ENCODE measurements around the gene GRAPL. TPM values are rescaled to one million over a fixed set of nuclear protein-coding genes. Genes with fewer than 3 reads are reported as not detected.
"Not testable (repeated sequence)": the region's sequence is repeated elsewhere in the genome, so short reads cannot be mapped to it uniquely, and the experiment has no call there.

GRAPL gene
- total and polyA plus RNA-seq, 4 experiments from 2014 or later = 1.5 to 74.6 (median 34.1) TPM

DNA sequence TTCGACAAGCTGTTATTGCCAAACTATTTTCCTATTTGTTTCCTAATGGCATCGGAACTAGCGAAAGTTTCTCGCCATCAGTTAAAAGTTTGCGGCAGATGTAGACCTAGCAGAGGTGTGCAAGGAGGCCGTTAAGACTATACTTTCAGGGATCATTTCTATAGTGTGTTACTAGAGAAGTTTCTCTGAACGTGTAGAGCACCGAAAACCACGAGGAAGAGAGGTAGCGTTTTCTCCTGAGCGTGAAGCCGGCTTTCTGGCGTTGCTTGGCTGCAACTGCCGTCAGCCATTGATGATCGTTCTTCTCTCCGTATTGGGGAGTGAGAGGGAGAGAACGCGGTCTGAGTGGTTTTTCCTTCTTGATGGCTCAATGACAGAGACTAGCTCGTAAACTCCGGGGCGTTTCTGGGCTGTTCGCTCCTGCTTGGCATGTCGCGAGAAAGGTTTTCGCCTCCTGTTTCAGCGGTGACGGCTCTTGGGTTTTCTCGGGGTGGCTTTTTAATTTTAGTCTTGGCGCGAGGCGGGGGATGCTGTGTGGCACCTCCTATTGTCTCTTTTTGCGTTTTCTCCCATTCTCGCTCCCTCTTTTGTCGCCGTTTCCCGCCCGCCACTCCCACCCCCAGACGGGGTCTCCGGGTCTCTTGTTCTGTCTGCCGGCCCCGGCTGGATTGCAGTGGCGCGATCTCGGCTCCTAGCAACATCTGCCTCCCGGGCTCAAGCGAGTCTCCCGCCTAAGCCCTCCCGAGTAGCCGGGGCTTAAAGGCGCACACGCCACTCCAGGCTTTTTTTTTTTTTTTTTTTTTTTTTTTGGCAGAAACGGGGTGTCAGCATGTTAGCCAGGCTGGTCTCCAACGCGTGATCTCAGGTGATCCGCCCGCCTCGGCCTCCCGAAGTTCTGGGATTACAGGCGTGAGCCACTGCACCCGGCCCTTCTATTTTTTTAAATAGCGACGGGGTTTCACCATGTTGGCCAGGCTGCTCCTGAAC is 60.8 kb downstream of the GRAPL start:
- DNase-seq = peak in 4 of 5 donors; percentile 96 to 97 (median 97)
- H3K4me3 Mint-ChIP-seq; H3K4me1 Mint-ChIP-seq; H3K9me3 ChIP-seq (ENCODE audit: control insufficient read depth in 1 of 2, low read length in 2 of 2); H3K27me3 Mint-ChIP-seq; H3K36me3 Mint-ChIP-seq; CTCF ChIA-PET (ENCODE audit: partially characterized antibody); POLR2A ChIA-PET (ENCODE audit: partially characterized antibody); H3K27ac ChIP-seq (ENCODE audit: low read depth, low read length); intact Hi-C loops (cut with micrococcal nuclease); H3K36me3 ChIP-seq (ENCODE audit: insufficient read depth, low read length); H3K27me3 ChIP-seq (ENCODE audit: insufficient read depth, low read length); H3K4me3 ChIP-seq (ENCODE audit: low read length in 2 of 2); H3K9me3 Mint-ChIP-seq; H3K27ac Mint-ChIP-seq; H3K4me1 ChIP-seq (ENCODE audit: insufficient read depth, low read length): not testable (repeated sequence)

DNA sequence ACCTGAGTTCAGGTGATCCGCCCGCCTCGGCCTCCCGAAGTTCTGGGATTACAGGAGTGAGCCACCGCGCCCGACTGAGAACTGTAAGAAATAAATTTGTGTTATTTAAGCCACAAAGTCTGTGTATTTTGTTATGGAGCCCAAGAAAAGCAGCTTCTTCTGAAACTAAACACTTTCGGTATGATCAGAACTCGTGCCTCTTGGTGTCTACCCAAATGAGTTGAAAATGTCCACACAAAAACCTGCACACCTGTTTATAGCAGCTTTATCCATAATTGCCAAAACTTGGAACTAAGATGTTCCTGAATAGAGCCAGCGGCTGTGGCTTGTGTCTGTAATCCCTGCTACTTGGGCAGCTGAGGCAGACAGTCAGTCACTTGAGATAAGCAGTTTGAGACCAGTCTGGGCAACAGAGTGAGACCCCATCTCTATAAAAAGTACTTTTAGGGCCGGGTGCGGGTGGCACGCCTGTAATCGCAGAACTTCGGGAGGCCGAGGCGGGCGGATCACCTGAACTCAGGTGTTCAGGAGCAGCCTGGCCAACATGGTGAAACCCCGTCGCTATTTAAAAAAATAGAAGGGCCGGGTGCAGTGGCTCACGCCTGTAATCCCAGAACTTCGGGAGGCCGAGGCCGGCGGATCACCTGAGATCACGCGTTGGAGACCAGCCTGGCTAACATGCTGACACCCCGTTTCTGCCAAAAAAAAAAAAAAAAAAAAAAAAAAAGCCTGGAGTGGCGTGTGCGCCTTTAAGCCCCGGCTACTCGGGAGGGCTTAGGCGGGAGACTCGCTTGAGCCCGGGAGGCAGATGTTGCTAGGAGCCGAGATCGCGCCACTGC is 61.7 kb downstream of the GRAPL start:
- H3K27me3 Mint-ChIP-seq; H3K27me3 ChIP-seq (ENCODE audit: insufficient read depth, low read length); H3K27ac Mint-ChIP-seq; POLR2A ChIA-PET (ENCODE audit: partially characterized antibody); H3K4me3 ChIP-seq (ENCODE audit: low read length in 2 of 2); H3K4me1 ChIP-seq (ENCODE audit: insufficient read depth, low read length); DNase-seq; H3K36me3 ChIP-seq (ENCODE audit: insufficient read depth, low read length); H3K27ac ChIP-seq (ENCODE audit: low read depth, low read length); H3K36me3 Mint-ChIP-seq; intact Hi-C loops (cut with micrococcal nuclease); CTCF ChIA-PET (ENCODE audit: partially characterized antibody); H3K4me3 Mint-ChIP-seq; H3K9me3 Mint-ChIP-seq; H3K4me1 Mint-ChIP-seq; H3K9me3 ChIP-seq (ENCODE audit: control insufficient read depth in 1 of 2, low read length in 2 of 2): not testable (repeated sequence)

DNA sequence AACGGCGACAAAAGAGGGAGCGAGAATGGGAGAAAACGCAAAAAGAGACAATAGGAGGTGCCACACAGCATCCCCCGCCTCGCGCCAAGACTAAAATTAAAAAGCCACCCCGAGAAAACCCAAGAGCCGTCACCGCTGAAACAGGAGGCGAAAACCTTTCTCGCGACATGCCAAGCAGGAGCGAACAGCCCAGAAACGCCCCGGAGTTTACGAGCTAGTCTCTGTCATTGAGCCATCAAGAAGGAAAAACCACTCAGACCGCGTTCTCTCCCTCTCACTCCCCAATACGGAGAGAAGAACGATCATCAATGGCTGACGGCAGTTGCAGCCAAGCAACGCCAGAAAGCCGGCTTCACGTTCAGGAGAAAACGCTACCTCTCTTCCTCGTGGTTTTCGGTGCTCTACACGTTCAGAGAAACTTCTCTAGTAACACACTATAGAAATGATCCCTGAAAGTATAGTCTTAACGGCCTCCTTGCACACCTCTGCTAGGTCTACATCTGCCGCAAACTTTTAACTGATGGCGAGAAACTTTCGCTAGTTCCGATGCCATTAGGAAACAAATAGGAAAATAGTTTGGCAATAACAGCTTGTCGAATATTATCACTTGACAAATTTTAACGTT is 62.5 kb downstream of the GRAPL start:
- intact Hi-C loops (cut with micrococcal nuclease); CTCF ChIA-PET (ENCODE audit: partially characterized antibody): not testable (repeated sequence)

DNA sequence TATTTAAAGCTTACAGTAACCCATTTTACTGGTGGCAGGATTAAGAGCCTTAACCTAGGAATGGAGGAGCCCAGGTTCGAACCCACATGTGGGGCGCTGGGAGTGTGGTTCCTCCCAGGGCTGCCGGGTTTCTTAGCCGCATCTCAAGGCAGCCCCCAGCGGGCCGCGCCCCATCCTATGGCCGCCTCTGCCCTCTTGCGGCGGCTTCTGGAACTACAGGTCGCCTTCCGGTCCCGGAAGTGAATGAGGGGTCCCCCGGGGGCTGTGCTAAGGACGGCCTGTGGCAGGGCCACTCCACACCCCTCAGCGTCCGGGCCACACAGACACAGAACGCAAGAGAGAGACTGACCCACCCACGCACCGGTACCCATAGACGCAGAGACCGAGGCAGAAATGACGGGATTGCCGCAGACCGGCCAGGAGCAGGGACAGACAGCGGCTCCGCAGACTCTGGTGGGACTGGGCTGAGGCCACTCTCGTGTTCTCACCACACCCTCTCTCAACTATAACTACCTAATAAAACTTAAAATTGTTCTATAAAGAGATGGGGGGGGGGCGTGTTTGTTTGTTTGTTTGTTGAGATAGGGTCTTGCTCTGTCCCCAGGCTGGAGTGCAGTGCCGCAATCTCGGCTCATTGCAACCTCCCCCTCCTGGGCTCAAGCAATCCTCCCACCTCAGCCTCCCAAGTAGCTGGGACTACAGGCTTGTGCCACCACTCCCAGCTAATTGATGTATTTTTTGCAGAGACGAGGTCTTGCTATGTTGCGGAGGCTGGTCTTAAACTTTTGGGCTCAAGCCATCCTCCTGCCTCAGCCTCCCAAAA is 69.2 kb downstream of the GRAPL start:
- H3K9me3 ChIP-seq (ENCODE audit: control insufficient read depth in 1 of 2, low read length in 2 of 2); POLR2A ChIA-PET (ENCODE audit: partially characterized antibody); H3K36me3 Mint-ChIP-seq; CTCF ChIA-PET (ENCODE audit: partially characterized antibody); H3K4me3 Mint-ChIP-seq; H3K27ac ChIP-seq (ENCODE audit: low read depth, low read length); intact Hi-C loops (cut with micrococcal nuclease); H3K27ac Mint-ChIP-seq; H3K27me3 Mint-ChIP-seq; H3K9me3 Mint-ChIP-seq; H3K4me1 ChIP-seq (ENCODE audit: insufficient read depth, low read length); H3K4me1 Mint-ChIP-seq; H3K36me3 ChIP-seq (ENCODE audit: insufficient read depth, low read length); H3K4me3 ChIP-seq (ENCODE audit: low read length in 2 of 2); H3K27me3 ChIP-seq (ENCODE audit: insufficient read depth, low read length): not testable (repeated sequence)
- DNase-seq = peak; percentile 0 to 59 (median 36)

More for the DNA sequence above, 62.5 kb downstream of the GRAPL start:
- POLR2A ChIA-PET (ENCODE audit: partially characterized antibody); H3K27ac ChIP-seq (ENCODE audit: low read depth, low read length); H3K9me3 ChIP-seq (ENCODE audit: control insufficient read depth in 1 of 2, low read length in 2 of 2); H3K27me3 Mint-ChIP-seq; DNase-seq; H3K4me1 Mint-ChIP-seq; H3K27me3 ChIP-seq (ENCODE audit: insufficient read depth, low read length); H3K4me1 ChIP-seq (ENCODE audit: insufficient read depth, low read length); H3K36me3 ChIP-seq (ENCODE audit: insufficient read depth, low read length); H3K4me3 ChIP-seq (ENCODE audit: low read length in 2 of 2); H3K4me3 Mint-ChIP-seq; H3K27ac Mint-ChIP-seq; H3K9me3 Mint-ChIP-seq; H3K36me3 Mint-ChIP-seq: not testable (repeated sequence)

DNA sequence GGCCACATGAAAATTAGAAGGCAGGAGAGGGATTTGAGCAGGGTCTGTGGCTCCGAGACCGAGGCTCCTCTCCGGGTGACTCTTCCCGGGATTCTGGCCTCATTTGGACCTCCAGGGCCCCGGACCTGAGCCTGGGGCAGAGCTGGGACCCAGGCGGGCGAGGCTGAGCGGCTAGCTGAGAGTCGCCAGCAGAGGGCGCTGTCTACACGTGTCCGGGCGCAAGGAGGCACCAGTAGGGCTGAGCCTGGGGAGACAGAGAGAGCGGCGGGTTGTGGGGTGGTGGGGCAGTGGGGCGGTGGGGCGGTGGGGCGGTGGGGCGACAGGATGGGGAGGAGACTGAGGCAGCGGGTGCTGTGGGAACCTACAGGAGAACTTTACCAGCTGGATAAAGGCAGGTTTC is 75.1 kb downstream of the GRAPL start:
- CTCF ChIA-PET (ENCODE audit: partially characterized antibody); H3K27me3 Mint-ChIP-seq; H3K4me1 ChIP-seq (ENCODE audit: insufficient read depth, low read length); H3K4me3 Mint-ChIP-seq; H3K4me1 Mint-ChIP-seq; H3K27me3 ChIP-seq (ENCODE audit: insufficient read depth, low read length); H3K9me3 ChIP-seq (ENCODE audit: control insufficient read depth in 1 of 2, low read length in 2 of 2); H3K36me3 ChIP-seq (ENCODE audit: insufficient read depth, low read length); H3K9me3 Mint-ChIP-seq; intact Hi-C loops (cut with micrococcal nuclease); H3K27ac Mint-ChIP-seq; H3K4me3 ChIP-seq (ENCODE audit: low read length in 2 of 2); H3K27ac ChIP-seq (ENCODE audit: low read depth, low read length); H3K36me3 Mint-ChIP-seq; POLR2A ChIA-PET (ENCODE audit: partially characterized antibody); DNase-seq: not testable (repeated sequence)

DNA sequence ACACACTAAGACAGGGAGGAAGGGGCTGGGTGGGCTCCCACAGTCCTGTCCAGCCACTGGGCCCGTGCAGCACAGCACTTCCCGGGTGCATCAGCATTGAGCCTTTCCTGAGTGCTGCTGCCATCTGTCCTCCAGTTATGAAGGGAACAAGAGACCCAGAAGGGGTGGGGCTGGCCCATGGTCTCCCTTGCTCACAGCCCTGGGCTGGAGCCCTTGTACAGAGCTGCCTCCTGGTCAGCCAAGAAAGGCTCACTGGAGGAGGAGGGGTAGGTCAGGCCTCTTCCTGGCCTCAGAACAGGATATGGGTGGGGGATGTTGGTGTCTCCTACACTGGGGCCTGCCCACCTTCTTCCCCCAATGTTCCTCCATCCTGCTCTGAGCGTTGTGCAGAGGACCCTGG is 76.0 kb downstream of the GRAPL start:
- H3K27ac Mint-ChIP-seq; H3K9me3 ChIP-seq (ENCODE audit: control insufficient read depth in 1 of 2, low read length in 2 of 2); H3K27ac ChIP-seq (ENCODE audit: low read depth, low read length); H3K36me3 ChIP-seq (ENCODE audit: insufficient read depth, low read length); H3K4me3 Mint-ChIP-seq; CTCF ChIA-PET (ENCODE audit: partially characterized antibody); H3K27me3 ChIP-seq (ENCODE audit: insufficient read depth, low read length); H3K36me3 Mint-ChIP-seq; H3K4me3 ChIP-seq (ENCODE audit: low read length in 2 of 2); intact Hi-C loops (cut with micrococcal nuclease); DNase-seq; H3K27me3 Mint-ChIP-seq; H3K4me1 ChIP-seq (ENCODE audit: insufficient read depth, low read length); H3K4me1 Mint-ChIP-seq; H3K9me3 Mint-ChIP-seq; POLR2A ChIA-PET (ENCODE audit: partially characterized antibody): not testable (repeated sequence)
